Neuron (in vitro differentiated cells): ENCODE results near the gene PPP1R13L.
"Not testable (repeated sequence)": the region's sequence is repeated elsewhere in the genome, so short reads cannot be mapped to it uniquely, and the experiment has no call there.

ENCODE experiments used
- H2AFZ ChIP-seq: one replicate; pipeline ENCODE4 v1.6.1; 2013; ENCODE audit warnings: low read depth, mild to moderate bottlenecking, inconsistent platforms, low read length, moderate library complexity
- H3K27me3 ChIP-seq: one replicate; pipeline ENCODE4 v1.6.1; 2013; ENCODE audit warnings: low read length; ENCODE audit not compliant: insufficient read depth
- H3K36me3 ChIP-seq: one replicate; pipeline ENCODE4 v1.6.1; 2013; ENCODE audit warnings: low read length; ENCODE audit not compliant: insufficient read depth
- H3K4me1 ChIP-seq: one replicate; pipeline ENCODE4 v1.6.1; 2013; ENCODE audit warnings: low read length; ENCODE audit not compliant: insufficient read depth
- H3K4me3 ChIP-seq: 2 replicates; pipeline ENCODE4 v1.5.1; 2013; ENCODE audit warnings: mild to moderate bottlenecking, low read length, moderate library complexity
- H3K9me3 ChIP-seq: one replicate; pipeline ENCODE4 v1.6.1; 2013; ENCODE audit warnings: low read length

Gene PPP1R13L

DNA sequence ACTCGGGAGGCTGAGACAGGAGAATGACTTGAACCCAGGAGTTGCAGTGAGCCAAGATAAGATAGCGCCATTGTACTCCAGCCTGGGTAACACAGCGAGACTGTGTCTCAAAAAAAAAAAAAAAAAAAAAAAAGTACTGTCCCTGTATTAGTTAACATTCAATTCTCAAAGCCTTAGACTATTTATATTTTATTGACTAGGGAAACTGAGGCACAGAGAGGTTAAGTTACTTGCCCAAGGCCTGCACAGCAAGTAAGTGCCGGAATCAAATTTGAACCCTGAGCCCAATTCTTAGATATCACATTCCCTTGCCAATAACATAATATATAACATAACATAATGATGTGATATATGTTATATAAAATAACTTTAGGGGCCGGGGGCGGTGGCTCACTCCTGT, 65.2 kb downstream of the PPP1R13L start:
- peaks cover 26% of the 10 kb centered on the region for H3K27me3 ChIP-seq
- no peak overlapping the region for H2AFZ ChIP-seq
- H3K36me3 ChIP-seq, result no peaks in the 10 kb centered on the region
- H3K4me1 ChIP-seq, result no peaks in the 10 kb centered on the region
- H3K4me3 ChIP-seq, result no peak overlapping the region
- peaks cover 2% of the 10 kb centered on the region for H3K9me3 ChIP-seq

- Histone ChIP-seq H3K27me3 (peaks cover 17% of the 10 kb centered on the region), H2AFZ (no peak overlapping the region), H3K36me3 (no peaks in the 10 kb centered on the region), H3K9me3 (no peaks in the 10 kb centered on the region), H3K4me1 (no peaks in the 10 kb centered on the region), H3K4me3 (no peak overlapping the region)
Observed at GRCh38 chr19:45336696-45337251, 68.1 kb downstream of the PPP1R13L start.

DNA sequence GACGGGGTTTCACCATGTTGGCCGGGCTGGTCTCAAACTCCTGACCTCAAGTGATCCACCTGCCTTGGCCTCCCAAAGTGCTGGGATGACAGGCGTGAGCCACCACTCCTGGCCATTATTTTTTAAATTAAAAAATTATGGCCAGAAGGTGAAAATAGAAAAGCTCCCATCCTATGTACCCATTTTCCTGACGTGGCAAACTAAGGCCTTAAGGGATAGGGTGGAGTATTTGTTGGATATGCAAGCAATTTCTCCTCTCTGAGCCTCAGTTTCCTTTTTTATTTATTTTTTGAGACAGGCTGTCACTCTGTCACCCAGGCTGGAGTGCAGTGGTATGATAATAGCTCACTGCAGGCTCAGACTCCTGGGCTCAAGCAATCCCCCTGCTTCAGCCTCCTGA, 70.0 kb downstream of the PPP1R13L start:
- not testable (repeated sequence) for H3K9me3 ChIP-seq, H3K27me3 ChIP-seq, H3K4me3 ChIP-seq, H3K36me3 ChIP-seq, H2AFZ ChIP-seq, H3K4me1 ChIP-seq

DNA sequence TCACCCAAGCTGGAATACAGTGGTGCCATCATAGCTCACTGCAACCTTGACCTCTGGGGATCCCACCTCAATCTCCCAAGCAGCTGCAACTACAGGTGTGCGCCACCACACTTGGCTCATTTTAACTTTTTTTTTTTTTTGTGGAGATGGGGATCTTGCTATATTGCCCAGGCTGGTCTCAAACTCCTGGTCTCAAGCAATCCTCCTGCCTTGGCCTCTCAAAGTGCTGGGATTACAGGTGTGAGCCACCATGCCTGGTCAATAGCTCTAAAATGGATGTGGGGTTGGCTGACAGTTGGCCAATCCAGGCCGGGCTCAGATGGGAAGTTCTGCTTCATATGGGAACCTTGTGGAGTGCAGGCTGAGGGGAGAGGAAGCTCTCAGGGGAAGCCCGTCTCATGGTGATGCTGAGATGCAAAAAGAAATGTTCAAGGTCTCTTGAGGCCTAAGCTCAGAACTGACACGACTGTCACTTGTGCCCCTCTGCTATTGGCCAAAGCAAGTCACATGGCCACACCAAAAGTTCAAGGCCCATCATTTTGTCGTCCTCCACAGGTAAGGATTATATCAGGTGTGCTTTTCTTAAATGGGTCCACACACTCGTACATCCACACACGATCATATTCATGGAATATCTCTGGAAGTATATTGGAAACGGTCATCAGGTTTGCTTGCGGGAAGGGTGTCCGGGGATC, 71.1 kb downstream of the PPP1R13L start:
- Histone ChIP-seq H3K4me1 (no peaks in the 10 kb centered on the region), H2AFZ (no peak overlapping the region), H3K27me3 (no peaks in the 10 kb centered on the region), H3K36me3 (no peaks in the 10 kb centered on the region), H3K9me3 (no peaks in the 10 kb centered on the region), H3K4me3 (no peak overlapping the region)

DNA sequence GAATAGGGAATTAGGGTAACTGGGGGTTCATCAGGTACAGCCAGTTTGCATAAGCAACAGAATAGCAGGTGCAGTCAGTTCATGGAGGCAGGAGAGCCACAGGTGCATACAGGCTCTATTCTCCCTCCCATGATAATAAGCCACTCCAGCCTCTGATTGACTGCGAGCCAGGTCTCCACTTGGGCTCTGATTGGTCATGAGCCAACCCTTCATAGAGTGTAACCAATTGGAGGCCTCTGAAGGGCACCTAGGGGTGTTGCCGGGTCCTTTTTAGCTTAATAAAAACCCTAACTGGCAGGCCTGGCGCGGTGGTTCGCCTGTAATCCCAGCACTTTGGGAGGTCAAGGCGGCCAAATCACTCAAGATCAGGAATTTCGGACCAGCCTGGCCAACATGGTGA, 73.5 kb downstream of the PPP1R13L start:
- H3K9me3 ChIP-seq, result no peaks in the 10 kb centered on the region
- H3K27me3 ChIP-seq, result no peaks in the 10 kb centered on the region
- no peaks in the 10 kb centered on the region for H3K4me1 ChIP-seq
- no peaks in the 10 kb centered on the region for H3K36me3 ChIP-seq
- H2AFZ ChIP-seq, result no peak overlapping the region
- H3K4me3 ChIP-seq, result no peak overlapping the region
